GM13977 (cell line): ENCODE results near the gene PLN.

Experiments used
- DNase-seq: peaks from one replicate; pipeline ENCODE4 v3.0.0; 2012; ENCODE audit warnings: low spot score
- CTCF ChIP-seq: IDR thresholded peaks from 2 replicates; pipeline ENCODE4 v1.5.1; 2012; ENCODE audit warnings: mild to moderate bottlenecking, control low read depth; ENCODE audit not compliant: insufficient read depth; ENCODE audit errors: extremely low read depth, missing control alignments
- in situ Hi-C: fragments of 300-500 bp; cut with MboI; formaldehyde crosslinking; loops from one replicate; pipeline ENCODE4 v1.12.0; 2022; ENCODE audit warnings: low sequenced_read_pairs, low pct_unique_long_range_greater_than_20kb, mixed read lengths, inconsistent platforms; ENCODE audit not compliant: unreplicated experiment

The PLN gene

GRCh38 chr6:118581489-118581959 lies 33.4 kb downstream of the PLN start:
- no peak for TF ChIP-seq CTCF
- in situ Hi-C loops = no loop called here
- no peak for DNase-seq

- in situ Hi-C loops = no loop called here
- no peak for DNase-seq
- no peak for TF ChIP-seq CTCF
Measured at GRCh38 chr6:118584911-118585310, 36.8 kb downstream of the PLN start.

- no peak for DNase-seq
- TF ChIP-seq CTCF = no peak
- in situ Hi-C loops = no loop called here
Measured at GRCh38 chr6:118586746-118587485, 38.8 kb downstream of the PLN start.

- DNase-seq = no peak
- no peak for TF ChIP-seq CTCF
- in situ Hi-C loops = no loop called here
Measured at GRCh38 chr6:118588626-118589025, 40.5 kb downstream of the PLN start.

- TF ChIP-seq CTCF = no peak
- in situ Hi-C loops = no loop called here
- DNase-seq = no peak
Measured at GRCh38 chr6:118589186-118589585, 41.1 kb downstream of the PLN start.

- no peak for DNase-seq
- in situ Hi-C loops = no loop called here
- TF ChIP-seq CTCF = no peak
Measured at GRCh38 chr6:118589649-118590365, 41.7 kb downstream of the PLN start.
